ENCODE data around the gene SCD. TPM values are rescaled to one million over a fixed set of nuclear protein-coding genes. Genes with fewer than 3 reads are reported as not detected.

SCD gene
- total and polyA plus RNA-seq, 2 of the 13 experiments (the other 11 are each of a cell fraction or from before 2014, with no cell fraction given): 492 to 512 TPM

- no peak for TF ChIP-seq HNF1B (CRISPR knock-in tag; IDR thresholded peaks at IDR 0.05)
- no peak; the same call in 1 of the 2 replicates for TF ChIP-seq ZNF816 (CRISPR knock-in tag; IDR thresholded peaks at IDR 0.05; ENCODE audit: borderline replicate concordance)
- TF ChIP-seq ARID3A (IDR thresholded peaks at IDR 0.05; ENCODE audit: low read depth, low read length): no peak
- no peak for TF ChIP-seq ZXDC (CRISPR knock-in tag; IDR thresholded peaks at IDR 0.05)
- peak; percentile 63; the same call in 1 of the 2 replicates for TF ChIP-seq SP5 (CRISPR knock-in tag; IDR thresholded peaks at IDR 0.05; ENCODE audit: borderline replicate concordance, low read depth)
- TF ChIP-seq ZBED4 (CRISPR knock-in tag; IDR thresholded peaks at IDR 0.05; ENCODE audit: borderline replicate concordance): no peak
- TF ChIP-seq LCORL (IDR thresholded peaks at IDR 0.05): no peak
- TF ChIP-seq LCORL (CRISPR knock-in tag; IDR thresholded peaks at IDR 0.05): no peak
- no peak for TF ChIP-seq ZBTB8A (CRISPR knock-in tag; IDR thresholded peaks at IDR 0.05; ENCODE audit: borderline replicate concordance, low read depth)
- no peak for TF ChIP-seq ZNF564 (CRISPR knock-in tag; IDR thresholded peaks at IDR 0.05)
- TF ChIP-seq FOXP4 (CRISPR knock-in tag; IDR thresholded peaks at IDR 0.05): peak; percentile 61; the same call in 1 of the 2 replicates
- no peak for TF ChIP-seq CTCF (CRISPR knock-in tag; IDR thresholded peaks at IDR 0.05)
- no peak for TF ChIP-seq TRIM24 (CRISPR knock-in tag; IDR thresholded peaks at IDR 0.05)
Observed at GRCh38 chr10:100359030-100359432, 12.0 kb downstream of the SCD start (continued).
